Psoas muscle (tissue), 8 donors: ENCODE measurements around the gene SHOX. TPM values are rescaled to one million over a fixed set of nuclear protein-coding genes. Genes with fewer than 3 reads are reported as not detected.

ENCODE experiments used
- ATAC-seq, 4 donors: fragments of 200-7000 bp; cut with Tn5 transposase; one replicate each; pipeline ENCODE4 v1.9.1; 2020; ENCODE audit warnings: moderate library complexity in 3 of 4, mild to moderate bottlenecking in 2 of 4
- DNase-seq, 2 donors: peaks; one replicate each; pipeline ENCODE4 v3.0.0-alpha.2; 2020
- H3K27ac ChIP-seq: fragments of 200-600 bp; one replicate; pipeline ENCODE4 v1.8.0; 2022
- H3K27me3 ChIP-seq, 3 donors: fragments of 200-600 bp in 1 of 3; one replicate each; pipeline versions ENCODE4 v1.6.1 to v1.8.0; 2013 to 2022; ENCODE audit warnings: low read length in 2 of 3, mild to moderate bottlenecking in 2 of 3, moderate library complexity in 1 of 3; ENCODE audit not compliant: insufficient read depth in 3 of 3
- H3K36me3 ChIP-seq, 2 donors: fragments of 200-600 bp in 1 of 2; one replicate each; pipeline versions ENCODE4 v1.6.1 to v1.8.0; 2013 to 2022; ENCODE audit warnings: low read depth in 1 of 2, mild to moderate bottlenecking in 1 of 2, moderate library complexity in 1 of 2; ENCODE audit not compliant: insufficient read depth in 1 of 2
- H3K4me1 ChIP-seq: fragments of 200-600 bp; one replicate; pipeline ENCODE4 v1.8.0; 2022
- H3K4me3 ChIP-seq: fragments of 200-600 bp; one replicate; pipeline ENCODE4 v1.8.0; 2022; ENCODE audit warnings: mild to moderate bottlenecking
- H3K9me3 ChIP-seq: fragments of 200-600 bp; one replicate; pipeline ENCODE4 v1.8.0; 2022
- CTCF ChIP-seq: fragments of 200-600 bp; IDR thresholded peaks from one replicate; pipeline ENCODE4 v1.8.0; 2022; ENCODE audit warnings: antibody characterized with exemption
- WGBS, 3 donors: extraction: QIAGEN DNeasy Blood & Tissue Kit; methylation state at CpG; one replicate each; pipeline versions ENCODE4 v1.1.6 to v1.1.7; 2013; 5-methylcytosine and 5-hydroxymethylcytosine counted together
- intact Hi-C, 2 donors: fragments of 100-400 bp; cut with DNase I; formaldehyde crosslinking; loops; one replicate each; pipeline versions ENCODE4 v1.11.0 to v1.14.2; 2022
- polyA plus RNA-seq, 3 donors: library from polyadenylated mRNA; stranded (reverse); fragments of 200-250 nt; gene quantifications; one replicate each; pipeline ENCODE4 v1.2.3, GENCODE V29; 2013
- total RNA-seq, 4 donors: library from RNA; stranded (reverse); fragmentation: NEBNext Ultra II Directional in 2 of 4; extraction: Animal tissue kit (Norgen Biotek cat#: 25700) in 2 of 4; gene quantifications; one replicate each; pipeline versions ENCODE4 v1.2.1 to v1.2.4, GENCODE V29; 2021 to 2023
- donor health status: healthy with polysubstance abuse.
- donor health status: DM: no; HTN: no; CAD: no; lungs with moderate emphysema.
- donor health status: Bipolar disorder and iron deficiency.
- donor health status: healthy.
- donor health status: DM: yes; HTN: yes; CAD: no.
- donor health status: DM: no; HTN: no; CAD: no.
- donor health status: DM: no; HTN: no; CAD: no.
- donor health status: DM: yes; HTN: yes; CAD: no.

SHOX gene
- total and polyA plus RNA-seq, 7 donors, result under 0.01 to 0.03 TPM; not detected in 5

GRCh38 chrX:652341-652741 lies 21.8 kb downstream of the SHOX start:
- WGBS, 3 donors, result 21 to 30% (median 22%) methylated on average over 11 of the region's 11 CpGs
- intact Hi-C loops, result no loop called here

GRCh38 chrX:653306-653705 lies 22.7 kb downstream of the SHOX start:
- intact Hi-C loops, result no loop called here
- ATAC-seq, result no peak

More at GRCh38 chrX:652341-652741, 21.8 kb downstream of the SHOX start:
- Histone ChIP-seq H3K36me3 (no peaks in the 10 kb centered on the region), H3K9me3 (no peaks in the 10 kb centered on the region), H3K27me3 (peaks cover 0 to 3% (median 2%) of the 10 kb centered on the region in 3 donors), H3K4me3 (no peak overlapping the region), H3K4me1 (no peaks in the 10 kb centered on the region), H3K27ac (no peak overlapping the region)
- ATAC-seq, result no peak
- DNase-seq, result no peak
- TF ChIP-seq CTCF, result no peak

GRCh38 chrX:661154-661553 lies 30.6 kb downstream of the SHOX start:
- H3K4me1 ChIP-seq, result no peaks in the 10 kb centered on the region
- DNase-seq (no peak), ATAC-seq (no peak)
- H3K9me3 ChIP-seq, result no peaks in the 10 kb centered on the region
- H3K4me3 ChIP-seq, result no peak overlapping the region
- no peaks in the 10 kb centered on the region for H3K36me3 ChIP-seq
- TF ChIP-seq CTCF, result no peak
- intact Hi-C loops, result no loop called here
- H3K27ac ChIP-seq, result no peak overlapping the region
- H3K27me3 ChIP-seq, result peaks cover 0 to 9% (median 0%) of the 10 kb centered on the region in 3 donors
- WGBS, 3 donors, result 91 to 95% (median 94%) methylated on average over 10 of the region's 10 CpGs

More at GRCh38 chrX:653306-653705, 22.7 kb downstream of the SHOX start:
- H3K27me3 ChIP-seq, result peaks cover 0 to 4% (median 2%) of the 10 kb centered on the region in 3 donors
- no peaks in the 10 kb centered on the region for H3K9me3 ChIP-seq
- H3K27ac ChIP-seq, result no peak overlapping the region
- no peak for TF ChIP-seq CTCF
- DNase-seq, result no peak
- H3K4me3 ChIP-seq, result no peak overlapping the region
- 33 to 40% (median 38%) methylated on average over 4 of the region's 4 CpGs for WGBS, 3 donors
- H3K36me3 ChIP-seq, result no peaks in the 10 kb centered on the region
- H3K4me1 ChIP-seq, result no peaks in the 10 kb centered on the region

- 19 to 29% (median 22%) methylated on average over 20 of the region's 20 CpGs for WGBS, 3 donors
- DNase-seq, result no peak
- no peak for ATAC-seq
- Histone ChIP-seq H3K36me3 (no peaks in the 10 kb centered on the region), H3K4me1 (no peaks in the 10 kb centered on the region), H3K9me3 (no peaks in the 10 kb centered on the region), H3K27me3 (peaks cover 0 to 8% (median 0%) of the 10 kb centered on the region in 3 donors), H3K4me3 (no peak overlapping the region), H3K27ac (no peak overlapping the region)
- no peak for TF ChIP-seq CTCF
- intact Hi-C loops, result no loop called here
Observed at GRCh38 chrX:662126-662525, 31.5 kb downstream of the SHOX start.

- intact Hi-C loops, result no loop called here
- Histone ChIP-seq H3K27me3 (peaks cover 0 to 5% (median 0%) of the 10 kb centered on the region in 3 donors), H3K27ac (no peak overlapping the region), H3K4me3 (no peak overlapping the region), H3K36me3 (no peaks in the 10 kb centered on the region), H3K9me3 (no peaks in the 10 kb centered on the region), H3K4me1 (no peaks in the 10 kb centered on the region)
- DNase-seq (no peak), ATAC-seq (no peak)
- TF ChIP-seq CTCF, result no peak
- 88% methylated on average over 18 of the region's 18 CpGs for WGBS, 3 donors
Observed at GRCh38 chrX:663841-664240, 33.2 kb downstream of the SHOX start.
